ENCODE measurements around the gene SLC9A1.

DNA sequence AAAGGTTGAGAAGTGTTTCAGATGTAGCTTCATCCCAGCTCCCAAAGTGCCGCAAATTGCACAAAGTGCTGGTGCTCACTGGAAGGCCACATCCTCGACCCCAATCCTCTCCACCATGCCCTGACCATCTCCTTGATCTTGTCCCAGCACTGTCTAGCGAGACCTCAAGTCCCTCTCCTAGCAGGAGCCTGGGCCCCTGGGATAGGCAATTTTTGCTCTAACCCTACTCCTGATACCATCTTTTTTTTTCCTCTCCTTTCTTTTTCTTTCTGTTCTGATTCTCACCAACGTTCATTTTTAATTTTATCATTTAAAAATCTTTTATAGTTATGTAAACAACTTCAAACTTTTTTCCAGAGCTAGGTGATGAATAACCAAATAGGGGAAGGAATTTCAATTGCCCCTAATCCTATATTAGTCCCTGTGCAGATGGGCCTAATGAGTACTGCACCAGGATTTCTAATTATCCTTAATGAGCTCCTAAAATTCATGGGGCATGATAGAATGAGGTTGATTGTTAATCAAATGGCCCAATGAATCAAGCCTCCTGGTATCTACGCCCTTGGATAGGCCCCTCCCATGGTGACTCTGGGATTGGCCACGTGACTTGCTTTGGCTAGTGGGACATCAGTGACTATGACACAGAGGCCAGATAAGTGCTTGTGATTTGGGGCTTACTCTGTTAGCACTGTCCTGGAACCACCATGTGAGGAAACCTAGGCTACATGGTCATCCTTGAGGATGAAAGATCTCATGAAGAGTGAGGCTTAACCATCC is 100.8 kb downstream of the SLC9A1 start:
- TF ChIP-seq, protein P1, sequence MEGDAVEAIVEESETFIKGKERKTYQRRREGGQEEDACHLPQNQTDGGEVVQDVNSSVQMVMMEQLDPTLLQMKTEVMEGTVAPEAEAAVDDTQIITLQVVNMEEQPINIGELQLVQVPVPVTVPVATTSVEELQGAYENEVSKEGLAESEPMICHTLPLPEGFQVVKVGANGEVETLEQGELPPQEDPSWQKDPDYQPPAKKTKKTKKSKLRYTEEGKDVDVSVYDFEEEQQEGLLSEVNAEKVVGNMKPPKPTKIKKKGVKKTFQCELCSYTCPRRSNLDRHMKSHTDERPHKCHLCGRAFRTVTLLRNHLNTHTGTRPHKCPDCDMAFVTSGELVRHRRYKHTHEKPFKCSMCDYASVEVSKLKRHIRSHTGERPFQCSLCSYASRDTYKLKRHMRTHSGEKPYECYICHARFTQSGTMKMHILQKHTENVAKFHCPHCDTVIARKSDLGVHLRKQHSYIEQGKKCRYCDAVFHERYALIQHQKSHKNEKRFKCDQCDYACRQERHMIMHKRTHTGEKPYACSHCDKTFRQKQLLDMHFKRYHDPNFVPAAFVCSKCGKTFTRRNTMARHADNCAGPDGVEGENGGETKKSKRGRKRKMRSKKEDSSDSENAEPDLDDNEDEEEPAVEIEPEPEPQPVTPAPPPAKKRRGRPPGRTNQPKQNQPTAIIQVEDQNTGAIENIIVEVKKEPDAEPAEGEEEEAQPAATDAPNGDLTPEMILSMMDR (IDR thresholded peaks at IDR 0.05) = no peak
- TF ChIP-seq POLR2A (IDR thresholded peaks at IDR 0.05) = no peak

Data from right lobe of liver (tissue), 4 donors.